HepG2 (cell line): ENCODE data around the gene RBM27. TPM values are rescaled to one million over a fixed set of nuclear protein-coding genes. Genes with fewer than 3 reads are reported as not detected.
A peak's percentile ranks its signal among the peaks of the same experiment; 100 is the strongest.
"Not testable (repeated sequence)": the region's sequence is repeated elsewhere in the genome, so short reads cannot be mapped to it uniquely, and the experiment has no call there.

ENCODE experiments used
- ATAC-seq: fragments of 200-7000 bp; cut with Tn5 transposase; 3 replicates; pipeline ENCODE4 v1.9.1; 2020; ENCODE audit warnings: mild to moderate bottlenecking, moderate library complexity
- BruUV-seq: library from RNA; stranded (reverse); fragments of 400-500 nt; replicated peaks from 2 replicates; lab custom pipeline; 2021; lab: Mats Ljungman, UMichigan
- CTCF ChIA-PET: fragments of 300-600 bp; formaldehyde crosslinking; extraction: SDS; loops from one replicate; lab custom pipeline; 2021; ENCODE audit warnings: low total read pairs, inconsistent platforms, low intra/inter-chr PET ratio; lab: Yijun Ruan, JAX
- POLR2A ChIA-PET: fragments of 350-600 bp; sonication (Branson Sonifier 250); formaldehyde crosslinking; loops from one replicate; lab custom pipeline; 2020; ENCODE audit warnings: antibody characterized with exemption, inconsistent platforms; lab: Yijun Ruan, JAX
- DNase-seq: peaks from one replicate; pipeline ENCODE4 v3.0.0-alpha.2; 2015; ENCODE audit warnings: low spot score
- FAIRE-seq: peaks from 3 replicates; lab custom pipeline; 2011; peaks lifted over from hg19 to GRCh38; lab: Jason Lieb, UNC
- H2AFZ ChIP-seq: one replicate; pipeline ENCODE4 v1.6.1; 2011; ENCODE audit warnings: low read length, inconsistent platforms
- H3K27ac ChIP-seq: fragments of 300-600 bp; 3 replicates; pipeline ENCODE4 v1.8.0; 2011; ENCODE audit warnings: mixed run types, mild to moderate bottlenecking, mixed read lengths, low read length, inconsistent platforms; ENCODE audit not compliant: insufficient read depth; ENCODE audit errors: extremely low read length
- H3K27me3 ChIP-seq, 2 experiments: fragments of 200-600 bp in 1 of 2; 2 replicates in 1 of 2; 3 replicates in 1 of 2; pipeline versions ENCODE4 v1.6.0 to v1.8.0; 2011; ENCODE audit warnings: low read length in 2 of 2, mild to moderate bottlenecking in 2 of 2, moderate library complexity in 2 of 2, inconsistent platforms in 1 of 2; ENCODE audit not compliant: insufficient read depth in 2 of 2, control insufficient read depth in 1 of 2
- H3K36me3 ChIP-seq, 2 experiments: fragments of 200-600 bp in 1 of 2; replicated peaks in 1 of 2; 2 replicates in 1 of 2; 3 replicates in 1 of 2; pipeline versions ENCODE4 v1.5.1 to v1.8.0; 2011; ENCODE audit warnings: low read length in 2 of 2, inconsistent platforms in 1 of 2; ENCODE audit not compliant: insufficient read depth in 2 of 2, control insufficient read depth in 1 of 2
- H3K4me1 ChIP-seq: 2 replicates; pipeline ENCODE4 v1.5.1; 2012; ENCODE audit warnings: low read length, inconsistent platforms; ENCODE audit not compliant: insufficient read depth
- H3K4me2 ChIP-seq: 2 replicates; pipeline ENCODE4 v1.6.0; 2011; ENCODE audit warnings: low read depth, low read length, inconsistent platforms
- H3K4me3 ChIP-seq, 3 experiments: fragments of 200-600 bp in 1 of 3; sonication (generic), shearing (Covaris generic) in 1 of 3; replicated peaks in 1 of 3; 2 replicates each; pipeline ENCODE4 v1.5.1; 2011 to 2016; ENCODE audit warnings: low read length in 3 of 3, inconsistent platforms in 2 of 3, low read depth in 2 of 3, mild to moderate bottlenecking in 2 of 3, control low read depth in 1 of 3, mixed read lengths in 1 of 3; ENCODE audit not compliant: insufficient read depth in 1 of 3
- H3K79me2 ChIP-seq: one replicate; pipeline ENCODE4 v1.6.1; 2011; ENCODE audit warnings: low read length, inconsistent platforms; ENCODE audit not compliant: insufficient read depth
- H3K9ac ChIP-seq: 2 replicates; pipeline ENCODE4 v1.6.0; 2011; ENCODE audit warnings: mild to moderate bottlenecking, low read depth, low read length, inconsistent platforms; ENCODE audit not compliant: insufficient read depth
- H3K9me3 ChIP-seq: 2 replicates; pipeline ENCODE4 v1.5.1; 2012; ENCODE audit warnings: mild to moderate bottlenecking, low read length
- H4K20me1 ChIP-seq: 2 replicates; pipeline ENCODE4 v1.6.0; 2011; ENCODE audit warnings: inconsistent platforms, mild to moderate bottlenecking, low read length, moderate library complexity; ENCODE audit not compliant: insufficient read depth
- CHD2 ChIP-seq: IDR thresholded peaks from 2 replicates; pipeline ENCODE4 v1.6.1; 2011; ENCODE audit warnings: low read depth, low read length, improper control_type of control experiment
- ZBTB33 ChIP-seq: sonication (generic); formaldehyde crosslinking; IDR thresholded peaks from 2 replicates; pipeline ENCODE4 v1.4.0; 2020; ENCODE audit warnings: missing genetic modification reagents
- ZBTB38 ChIP-seq: sonication (generic); formaldehyde crosslinking; IDR thresholded peaks from 2 replicates; pipeline ENCODE4 v1.5.1; 2020; ENCODE audit warnings: mild to moderate bottlenecking, missing genetic modification reagents
- ZNF138 ChIP-seq: sonication (generic); formaldehyde crosslinking; IDR thresholded peaks from 2 replicates; pipeline ENCODE4 v1.5.0; 2020; ENCODE audit warnings: mild to moderate bottlenecking, low read depth, missing genetic modification reagents
- WGBS: methylation state at CpG from one replicate; pipeline ENCODE4 v1.1.6; 2017; ENCODE audit warnings: low lambda C conversion rate; 5-methylcytosine and 5-hydroxymethylcytosine counted together
- in situ Hi-C: cut with HindIII; loops from 2 replicates; pipeline ENCODE4 v1.10.0; 2017; ENCODE audit warnings: low pct_unique_long_range_greater_than_20kb; ENCODE audit not compliant: extremely low pct_ligation_motif_present
- intact Hi-C: fragments of 100-400 bp; cut with micrococcal nuclease; formaldehyde crosslinking; loops from one replicate; pipeline ENCODE4 v1.10.0; 2022; ENCODE audit not compliant: unreplicated experiment
- polyA plus RNA-seq, 8 experiments: library from polyadenylated mRNA; depleted of rRNA in 3 of 8; stranded (reverse) in 7 of 8; unstranded in 1 of 8; fragments of >200 nt; fragmentation: Illumina TruSeq in 4 of 8; extraction: Trizol in 4 of 8; gene quantifications; 2 replicates each; pipeline versions ENCODE4 v1.2.1 to v1.2.3, GENCODE V29; 2011 to 2016; ENCODE audit warnings: low read depth in 4 of 8, missing spikeins in 1 of 8, mixed read lengths in 1 of 8; ENCODE audit not compliant: insufficient read depth in 1 of 8
- total RNA-seq, 5 experiments: library from RNA; depleted of rRNA; stranded (reverse); fragments of >200 nt; fragmentation: Illumina TruSeq; extraction: Trizol; gene quantifications; 2 replicates each; pipeline ENCODE4 v1.2.3, GENCODE V29; 2016; ENCODE audit warnings: low read depth in 1 of 5

The RBM27 gene
- total and polyA plus RNA-seq, 2 of the 13 experiments (the other 11 are each of a cell fraction or from before 2014, with no cell fraction given) = 12.9 to 23.4 TPM

GRCh38 chr5:146179696-146180095, 23.7 kb upstream of the RBM27 start:
- no peak for FAIRE-seq
- in situ Hi-C loops = no loop called here
- H3K9ac ChIP-seq = no peak overlapping the region
- no peak for TF ChIP-seq CHD2
- TF ChIP-seq ZNF138 (CRISPR knock-in tag) = no peak
- H4K20me1 ChIP-seq = no peaks in the 10 kb centered on the region
- ATAC-seq = no peak
- H3K27me3 ChIP-seq = no peaks in the 10 kb centered on the region; a peak in 1 of 5 replicates
- 96% methylated on average over 1 of the region's 1 CpG for WGBS
- no TSS peak for BruUV-seq
- ChIA-PET POLR2A (interaction anchor here (0.9 kb wide), 1 partner anchor 23 kb away, joined by 3 read pairs; no protein-coding TSS in a partner anchor), CTCF (no interaction called here)
- H3K4me1 ChIP-seq = peaks cover 30% of the 10 kb centered on the region
- H3K79me2 ChIP-seq = peaks cover 26% of the 10 kb centered on the region
- no peak overlapping the region for H3K27ac ChIP-seq
- H3K4me3 ChIP-seq = no peak overlapping the region
- H3K4me2 ChIP-seq = no peak overlapping the region
- no peak for DNase-seq
- H3K36me3 ChIP-seq = peaks cover 1 to 5% of the 10 kb centered on the region in 2 experiments; a peak in 2 of 5 replicates
- H3K9me3 ChIP-seq = no peaks in the 10 kb centered on the region
- no peak overlapping the region for H2AFZ ChIP-seq
- intact Hi-C loops = no loop called here

- FAIRE-seq, in situ Hi-C loops, H4K20me1 ChIP-seq, H2AFZ ChIP-seq, BruUV-seq, ATAC-seq, H3K36me3 ChIP-seq, H3K9me3 ChIP-seq, intact Hi-C loops, H3K27me3 ChIP-seq, DNase-seq, CTCF ChIA-PET: not testable (repeated sequence)
- Histone ChIP-seq H3K4me2 (peak overlapping the region; percentile 81), H3K4me3 (peak overlapping the region in 2 of 3 experiments; percentile 74 to 77; a peak in 4 of 6 replicates), H3K4me1 (peaks cover 30% of the 10 kb centered on the region), H3K27ac (peak overlapping the region; percentile 73), H3K79me2 (peaks cover 26% of the 10 kb centered on the region), H3K9ac (peak overlapping the region; percentile 73; the same call in 1 of the 2 replicates)
- POLR2A ChIA-PET = interaction anchor here (0.6 to 3.0 kb wide), 9 partner anchors 10 to 263 kb away, joined by 3 to 17 read pairs (median 4); partner anchors contain the start of genes RBM27 and TCERG1
- TF ChIP-seq ZBTB33 (CRISPR knock-in tag) = 0 out of 2 replicates have a peak, but pooled peaks have one; percentile 7
- TF ChIP-seq ZBTB38 (CRISPR knock-in tag) = peak; percentile 65; the same call in 1 of the 2 replicates
- WGBS = 91% methylated on average over 21 of the region's 21 CpGs
Measured at GRCh38 chr5:146183403-146183802, 20.0 kb upstream of the RBM27 start.
